GM23248 (cell line): ENCODE data around the gene MUC3A. TPM values are rescaled to one million over a fixed set of nuclear protein-coding genes. Genes with fewer than 3 reads are reported as not detected.
A peak's percentile ranks its signal among the peaks of the same experiment; 100 is the strongest.

ENCODE experiments used
- DNase-seq: peaks from one replicate; pipeline ENCODE4 v3.0.0-alpha.2; 2015
- H2AFZ ChIP-seq: fragments of 200-600 bp; sonication (generic); 2 replicates; pipeline ENCODE4 v1.6.1; 2016; ENCODE audit warnings: antibody characterized with exemption
- H3F3A ChIP-seq: fragments of 200-600 bp; sonication (generic); 2 replicates; pipeline ENCODE4 v1.6.1; 2016; ENCODE audit warnings: mild to moderate bottlenecking, antibody characterized with exemption, mixed run types; ENCODE audit not compliant: insufficient read depth
- H3K27ac ChIP-seq: fragments of 200-600 bp; sonication (generic); 2 replicates; pipeline ENCODE4 v1.5.1; 2016; ENCODE audit warnings: mild to moderate bottlenecking
- H3K27me3 ChIP-seq: fragments of 200-600 bp; sonication (generic); replicated peaks from 2 replicates; pipeline ENCODE4 v1.6.1; 2016; ENCODE audit warnings: mild to moderate bottlenecking; ENCODE audit not compliant: insufficient read depth
- H3K36me3 ChIP-seq: fragments of 200-600 bp; sonication (generic); 2 replicates; pipeline ENCODE4 v1.6.1; 2016; ENCODE audit warnings: low read depth, mild to moderate bottlenecking
- H3K4me1 ChIP-seq: fragments of 200-600 bp; sonication (generic); 2 replicates; pipeline ENCODE4 v1.6.1; 2016; ENCODE audit warnings: mild to moderate bottlenecking; ENCODE audit not compliant: insufficient read depth
- H3K4me2 ChIP-seq: fragments of 200-600 bp; sonication (generic); one replicate; pipeline ENCODE4 v1.6.1; 2016; ENCODE audit warnings: mild to moderate bottlenecking; ENCODE audit not compliant: unreplicated experiment
- H3K4me3 ChIP-seq: fragments of 200-600 bp; sonication (generic); 2 replicates; pipeline ENCODE4 v1.5.1; 2016; ENCODE audit warnings: mild to moderate bottlenecking
- H3K79me2 ChIP-seq: fragments of 200-600 bp; sonication (generic); 2 replicates; pipeline ENCODE4 v1.6.1; 2016; ENCODE audit warnings: mild to moderate bottlenecking; ENCODE audit not compliant: insufficient read depth
- H3K9ac ChIP-seq: fragments of 200-600 bp; sonication (generic); 2 replicates; pipeline ENCODE4 v1.6.1; 2016; ENCODE audit warnings: mild to moderate bottlenecking
- H3K9me2 ChIP-seq: fragments of 200-600 bp; sonication (generic); 2 replicates; pipeline ENCODE4 v1.6.1; 2016; ENCODE audit warnings: mixed run types, mild to moderate bottlenecking, moderate library complexity; ENCODE audit not compliant: insufficient read depth
- H3K9me3 ChIP-seq: fragments of 200-600 bp; sonication (generic); one replicate; pipeline ENCODE4 v1.6.1; 2017; ENCODE audit warnings: low read depth
- H4K20me1 ChIP-seq: fragments of 200-600 bp; sonication (generic); 2 replicates; pipeline ENCODE4 v1.6.0; 2016; ENCODE audit not compliant: insufficient read depth
- EZH2 ChIP-seq: fragments of 200-600 bp; sonication (generic); IDR thresholded peaks from 2 replicates; pipeline ENCODE4 v1.6.1; 2018; ENCODE audit warnings: antibody characterized with exemption, mild to moderate bottlenecking; ENCODE audit not compliant: insufficient read depth, poor library complexity, severe bottlenecking
- EZH2phosphoT487 ChIP-seq: fragments of 200-600 bp; sonication (generic); IDR thresholded peaks from 2 replicates; pipeline ENCODE4 v1.6.1; 2018; ENCODE audit warnings: antibody characterized with exemption, moderate library complexity, mild to moderate bottlenecking, low read depth; ENCODE audit not compliant: insufficient read depth
- WGBS, 2 experiments: methylation state at CpG; one replicate each; pipeline ENCODE4 v1.1.6; 2015 to 2017; ENCODE audit warnings: low lambda C conversion rate in 2 of 2, low coverage in 1 of 2; ENCODE audit errors: missing lambda C conversion rate in 2 of 2; 5-methylcytosine and 5-hydroxymethylcytosine counted together
- in situ Hi-C: fragments of 300-500 bp; cut with MboI; formaldehyde crosslinking; loops from 2 replicates; pipeline ENCODE4 v1.15.0; 2020
- polyA plus RNA-seq: library from polyadenylated mRNA; unstranded; fragments of >200 nt; fragmentation: Nextera tagmentation; extraction: Ambion mirVana; gene quantifications from 2 replicates; pipeline ENCODE4 v1.2.1, GENCODE V29; 2016
- total RNA-seq: library from RNA; depleted of rRNA; stranded (reverse); fragments of >200 nt; shearing (Covaris generic); gene quantifications from 2 replicates; pipeline ENCODE4 v1.2.3, GENCODE V29; 2014

The MUC3A gene
- total and polyA plus RNA-seq, 2 experiments from 2014 or later = not detected

DNA sequence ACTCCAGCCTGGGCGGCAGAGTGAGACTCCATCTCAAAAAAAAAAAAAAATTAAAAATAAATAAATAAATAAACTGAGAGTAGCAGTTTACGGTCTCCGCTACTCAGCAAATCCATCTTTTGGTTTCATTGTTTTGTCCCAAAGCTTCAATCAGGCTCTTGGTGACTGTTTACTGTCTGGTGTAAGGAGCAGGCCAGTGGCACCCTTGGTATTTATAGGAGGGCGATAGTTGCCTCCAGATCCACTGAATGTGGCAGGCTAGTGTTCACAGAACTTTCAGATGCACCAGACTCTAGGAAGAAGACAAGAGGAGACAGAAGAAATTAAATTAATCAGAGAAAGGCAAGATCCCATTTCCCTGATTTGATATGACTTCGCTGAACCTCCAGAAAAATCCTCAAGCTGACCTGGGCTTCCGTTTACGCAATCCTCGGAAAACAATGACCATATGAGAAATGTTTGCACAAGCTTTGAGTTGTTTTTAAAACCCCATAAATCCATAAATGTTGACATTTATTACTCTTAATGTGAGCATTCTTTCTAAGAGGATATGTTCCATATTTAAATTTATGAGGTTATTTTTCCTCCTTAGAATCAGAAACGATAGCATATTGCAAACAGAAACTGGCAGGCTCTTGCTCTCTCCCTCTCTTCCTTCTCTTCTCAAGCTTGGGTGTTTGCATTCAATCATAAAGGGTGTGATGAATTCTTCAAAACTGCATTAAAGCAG is 7.1 kb upstream of the MUC3A start:
- in situ Hi-C loops = no loop called here
- Histone ChIP-seq H2AFZ (no peak overlapping the region), H3F3A (peaks cover 8% of the 10 kb centered on the region; the same call in 1 of the 2 replicates), H3K4me3 (0 out of 2 replicates have a peak overlapping the region, but pooled peaks have one; percentile 26), H3K9ac (no peak overlapping the region), H4K20me1 (no peaks in the 10 kb centered on the region), H3K9me3 (no peaks in the 10 kb centered on the region), H3K27me3 (0 out of 2 replicates have a peak, but pooled peaks cover 4% of the 10 kb centered on the region), H3K79me2 (no peaks in the 10 kb centered on the region), H3K4me1 (no peaks in the 10 kb centered on the region), H3K36me3 (no peaks in the 10 kb centered on the region), H3K9me2 (no peaks in the 10 kb centered on the region), H3K27ac (no peak overlapping the region), H3K4me2 (peak overlapping the region; percentile 10)
- 43 to 44% methylated on average over 9 of the region's 9 CpGs for WGBS, 2 experiments
- TF ChIP-seq EZH2phosphoT487 (no peak), EZH2 (no peak)
- DNase-seq = no peak

DNA sequence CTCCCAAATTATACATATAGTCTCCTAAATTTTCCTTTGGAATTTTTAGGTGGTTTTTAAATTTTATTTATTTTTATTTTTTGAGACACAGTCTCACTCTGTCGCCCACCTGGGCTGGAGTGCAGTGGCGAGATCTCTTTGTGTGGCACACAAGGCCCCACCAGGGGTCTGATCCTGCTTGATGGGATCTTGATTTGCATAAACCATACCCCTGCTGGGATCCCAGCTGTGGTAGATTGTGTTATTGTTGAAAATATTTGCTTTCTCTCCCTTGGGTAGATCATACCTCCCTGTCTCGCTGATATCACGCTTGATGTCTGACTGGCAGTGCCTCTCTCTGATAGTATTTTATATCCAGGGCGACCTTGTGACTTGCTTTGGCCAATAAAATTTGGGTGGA is 5.6 kb upstream of the MUC3A start:
- Histone ChIP-seq H3K9ac (no peak overlapping the region), H3K79me2 (no peaks in the 10 kb centered on the region), H3K4me1 (no peaks in the 10 kb centered on the region), H3K36me3 (no peaks in the 10 kb centered on the region), H2AFZ (no peak overlapping the region), H3K4me3 (no peak overlapping the region), H3F3A (peaks cover 8% of the 10 kb centered on the region; the same call in 1 of the 2 replicates), H3K27ac (no peak overlapping the region), H3K27me3 (0 out of 2 replicates have a peak, but pooled peaks cover 4% of the 10 kb centered on the region), H3K4me2 (no peak overlapping the region), H3K9me2 (no peaks in the 10 kb centered on the region), H4K20me1 (no peaks in the 10 kb centered on the region), H3K9me3 (no peaks in the 10 kb centered on the region)
- no peak for DNase-seq
- no peak for TF ChIP-seq EZH2phosphoT487
- TF ChIP-seq EZH2 = no peak
- 69 to 71% methylated on average over 5 of the region's 5 CpGs for WGBS, 2 experiments
- in situ Hi-C loops = no loop called here

DNA sequence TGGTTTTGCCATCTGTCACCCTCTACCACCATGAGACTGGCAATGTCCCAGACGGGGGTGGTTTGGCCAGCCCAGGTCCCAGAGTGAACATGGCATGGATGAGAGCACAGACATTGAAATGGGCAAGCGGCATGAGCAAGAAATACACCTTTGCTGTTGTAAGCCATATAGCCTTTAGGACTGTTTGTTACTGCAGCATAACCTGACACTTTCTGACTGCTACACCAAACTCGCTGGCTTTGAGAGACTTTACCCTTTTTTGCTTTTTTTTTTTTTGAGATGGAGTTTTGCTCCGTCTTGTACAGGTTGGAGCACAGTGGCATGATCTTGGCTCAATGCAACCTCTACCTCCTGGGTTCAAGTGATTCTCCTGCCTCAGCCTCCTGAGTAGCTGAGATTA is 5.2 kb upstream of the MUC3A start:
- Histone ChIP-seq H3K9ac (no peak overlapping the region), H3K4me2 (no peak overlapping the region), H3K4me3 (no peak overlapping the region), H3K9me2 (no peaks in the 10 kb centered on the region), H2AFZ (no peak overlapping the region), H3K27ac (no peak overlapping the region), H3K79me2 (no peaks in the 10 kb centered on the region), H4K20me1 (no peaks in the 10 kb centered on the region), H3F3A (peaks cover 8% of the 10 kb centered on the region; the same call in 1 of the 2 replicates), H3K4me1 (no peaks in the 10 kb centered on the region), H3K36me3 (no peaks in the 10 kb centered on the region), H3K27me3 (0 out of 2 replicates have a peak, but pooled peaks cover 4% of the 10 kb centered on the region), H3K9me3 (no peaks in the 10 kb centered on the region)
- no peak for DNase-seq
- TF ChIP-seq EZH2 (no peak), EZH2phosphoT487 (no peak)
- in situ Hi-C loops = no loop called here
- WGBS, 2 experiments = 41 to 51% methylated on average over 4 of the region's 4 CpGs

DNA sequence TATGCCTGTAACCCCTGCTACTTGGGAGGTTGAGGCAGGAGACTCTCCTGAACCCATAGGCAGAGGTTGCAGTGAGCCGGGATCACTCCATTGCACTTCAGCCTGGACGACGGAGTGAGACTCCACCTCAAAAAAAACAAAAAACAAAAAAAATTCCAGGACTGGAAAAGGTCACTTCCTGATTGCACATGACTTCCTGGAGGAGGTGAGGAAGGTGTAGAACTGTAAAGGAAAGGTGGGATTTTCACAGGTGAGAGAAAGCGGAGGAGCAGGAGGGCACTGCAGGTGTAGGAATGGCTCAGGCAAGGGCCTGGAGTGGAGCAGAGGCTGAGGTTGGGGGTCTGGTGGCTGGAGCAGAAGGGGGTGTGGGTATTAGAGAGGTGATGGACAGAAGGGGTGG is 3.2 kb upstream of the MUC3A start:
- peaks cover 4% of the 10 kb centered on the region for H3K27me3 ChIP-seq
- no peak overlapping the region for H3K27ac ChIP-seq
- no peak overlapping the region for H2AFZ ChIP-seq
- H3K36me3 ChIP-seq = no peaks in the 10 kb centered on the region
- H3K9ac ChIP-seq = no peak overlapping the region
- peaks cover 8% of the 10 kb centered on the region; the same call in 1 of the 2 replicates for H3F3A ChIP-seq
- no peaks in the 10 kb centered on the region for H3K9me2 ChIP-seq
- H3K9me3 ChIP-seq = no peaks in the 10 kb centered on the region
- H3K4me1 ChIP-seq = no peaks in the 10 kb centered on the region
- no peaks in the 10 kb centered on the region for H4K20me1 ChIP-seq
- TF ChIP-seq EZH2 (no peak), EZH2phosphoT487 (no peak)
- DNase-seq = no peak
- H3K4me3 ChIP-seq = no peak overlapping the region
- H3K79me2 ChIP-seq = no peaks in the 10 kb centered on the region
- 77 to 84% methylated on average over 4 of the region's 4 CpGs for WGBS, 2 experiments
- in situ Hi-C loops = no loop called here
- H3K4me2 ChIP-seq = no peak overlapping the region
